HCT116 (cell line): ENCODE data around the gene TEAD1. TPM values are rescaled to one million over a fixed set of nuclear protein-coding genes. Genes with fewer than 3 reads are reported as not detected.
A peak's percentile ranks its signal among the peaks of the same experiment; 100 is the strongest.

Experiments
- ATAC-seq: fragments of 200-7000 bp; cut with Tn5 transposase; 2 replicates; pipeline ENCODE4 v1.9.1; 2020; ENCODE audit warnings: mild to moderate bottlenecking, moderate library complexity
- BruUV-seq: library from RNA; stranded (reverse); fragments of 400-500 nt; replicated peaks from 2 replicates; lab custom pipeline; 2021; lab: Mats Ljungman, UMichigan
- CTCF ChIA-PET: fragments of 300-600 bp; sonication (Branson Sonifier 250); formaldehyde crosslinking; loops from one replicate; lab custom pipeline; 2021; ENCODE audit warnings: antibody characterized with exemption; lab: Charles Lee
- POLR2A ChIA-PET: fragments of 300-600, 350-600 bp; sonication (Branson Sonifier 250); formaldehyde crosslinking; loops from one replicate; lab custom pipeline; 2021; ENCODE audit warnings: antibody characterized with exemption; lab: Charles Lee
- RAD21 ChIA-PET, 2 experiments: fragments of 300-600 bp; sonication (Branson Sonifier 250); formaldehyde crosslinking; loops; one replicate each; lab custom pipeline; 2023; ENCODE audit warnings: low total read pairs in 2 of 2; ENCODE audit not compliant: uncharacterized antibody in 2 of 2, unreplicated experiment in 2 of 2, low non-redundant PET in 1 of 2; lab: Charles Lee
- DNase-seq: peaks from one replicate; pipeline ENCODE4 v3.0.0-alpha.2; 2010; ENCODE audit warnings: low read depth, low spot score
- H2AFZ ChIP-seq: fragments of 200-600 bp; shearing (Covaris generic), sonication (generic); 2 replicates; pipeline ENCODE4 v1.6.1; 2017; ENCODE audit warnings: low read depth, mixed run types, mixed read lengths, antibody characterized with exemption, low read length; ENCODE audit not compliant: poor library complexity, severe bottlenecking
- H3K27ac ChIP-seq: 2 replicates; pipeline ENCODE4 v1.5.1; 2012; ENCODE audit warnings: low read depth, low read length
- H3K27me3 ChIP-seq: fragments of 200-600 bp; sonication (generic); 2 replicates; pipeline ENCODE4 v1.6.1; 2016; ENCODE audit warnings: mixed run types, low read length, mixed read lengths; ENCODE audit not compliant: insufficient read depth
- H3K36me3 ChIP-seq, 2 experiments: fragments of 200-500 bp in 1 of 2; fragments of 200-600 bp in 1 of 2; sonication (Bioruptor generic) in 1 of 2; sonication (generic) in 1 of 2; 2 replicates each; pipeline versions ENCODE4 v1.5.1 to v1.6.1; 2014 to 2016; ENCODE audit warnings: low read length in 2 of 2, inconsistent platforms in 1 of 2, mixed read lengths in 1 of 2, mixed run types in 1 of 2; ENCODE audit not compliant: insufficient read depth in 2 of 2, control insufficient read depth in 1 of 2
- H3K4me1 ChIP-seq, 2 experiments: fragments of 200-600 bp in 1 of 2; sonication (generic) in 1 of 2; 2 replicates each; pipeline versions ENCODE4 v1.5.1 to v1.6.1; 2012 to 2017; ENCODE audit warnings: low read length in 2 of 2, inconsistent platforms in 1 of 2, mild to moderate bottlenecking in 1 of 2, mixed read lengths in 1 of 2, mixed run types in 1 of 2, moderate library complexity in 1 of 2; ENCODE audit not compliant: insufficient read depth in 2 of 2, control insufficient read depth in 1 of 2
- H3K4me2 ChIP-seq: fragments of 200-600 bp; sonication (generic); 2 replicates; pipeline ENCODE4 v1.6.1; 2017; ENCODE audit warnings: mixed run types, low read length, mixed read lengths
- H3K4me3 ChIP-seq, 2 experiments: fragments of 200-600 bp in 1 of 2; sonication (generic) in 1 of 2; replicated peaks in 1 of 2; 2 replicates each; pipeline ENCODE4 v1.5.1; 2011 to 2016; ENCODE audit warnings: low read length in 2 of 2, control low read depth in 1 of 2, low read depth in 1 of 2, mild to moderate bottlenecking in 1 of 2, mixed read lengths in 1 of 2, mixed run types in 1 of 2
- H3K79me2 ChIP-seq: fragments of 200-600 bp; sonication (generic); 2 replicates; pipeline ENCODE4 v1.6.1; 2017; ENCODE audit warnings: mild to moderate bottlenecking, mixed run types, low read length, moderate library complexity, mixed read lengths; ENCODE audit not compliant: insufficient read depth
- H3K9ac ChIP-seq: fragments of 200-600 bp; sonication (generic); 2 replicates; pipeline ENCODE4 v1.6.1; 2016; ENCODE audit warnings: low read length, mixed read lengths
- H3K9me2 ChIP-seq: fragments of 200-600 bp; sonication (generic), shearing (Covaris generic); 2 replicates; pipeline ENCODE4 v1.6.1; 2017; ENCODE audit warnings: mixed run types, mild to moderate bottlenecking, moderate library complexity; ENCODE audit not compliant: insufficient read depth
- H3K9me3 ChIP-seq, 2 experiments: fragments of 200-500 bp in 1 of 2; fragments of 200-600 bp in 1 of 2; sonication (Bioruptor generic) in 1 of 2; sonication (generic) in 1 of 2; 2 replicates each; pipeline ENCODE4 v1.6.1; 2014 to 2017; ENCODE audit warnings: low read length in 2 of 2, mixed read lengths in 2 of 2, inconsistent platforms in 1 of 2, low read depth in 1 of 2, mild to moderate bottlenecking in 1 of 2, mixed run types in 1 of 2, moderate library complexity in 1 of 2; ENCODE audit not compliant: control insufficient read depth in 1 of 2, insufficient read depth in 1 of 2
- H4K20me1 ChIP-seq: fragments of 200-600 bp; sonication (generic), shearing (Covaris generic); 2 replicates; pipeline ENCODE4 v1.6.1; 2017; ENCODE audit warnings: mixed run types, mild to moderate bottlenecking, moderate library complexity; ENCODE audit not compliant: insufficient read depth
- ATF3 ChIP-seq: IDR thresholded peaks from 2 replicates; pipeline ENCODE4 v1.6.1; 2012
- EZH2 ChIP-seq: fragments of 200-600 bp; sonication (generic); IDR thresholded peaks from 2 replicates; pipeline ENCODE4 v1.6.1; 2017; ENCODE audit warnings: antibody characterized with exemption, mixed run types
- MAX ChIP-seq: IDR thresholded peaks from 2 replicates; pipeline ENCODE4 v1.6.1; 2012
- POLR2AphosphoS5 ChIP-seq: IDR thresholded peaks from 2 replicates; pipeline ENCODE4 v1.6.1; 2011; ENCODE audit warnings: mild to moderate bottlenecking, low read depth, low read length, moderate library complexity
- SP1 ChIP-seq: IDR thresholded peaks from 2 replicates; pipeline ENCODE4 v1.6.1; 2012; ENCODE audit warnings: low read depth
- ZFX ChIP-seq: fragments of 450-650 bp; IDR thresholded peaks from 2 replicates; pipeline ENCODE4 v1.6.1; 2017
- intact Hi-C: fragments of 100-400 bp; cut with micrococcal nuclease; formaldehyde crosslinking; loops from 2 replicates; pipeline ENCODE4 v1.10.0; 2022
- total RNA-seq: library from RNA; stranded (reverse); gene quantifications from one replicate; pipeline ENCODE4 v1.2.1, GENCODE V29; 2021; ENCODE audit not compliant: unreplicated experiment

TEAD1 gene
- total RNA-seq, 1 experiment from 2014 or later, result 103 TPM

GRCh38 chr11:12744826-12745502 lies 70.7 kb downstream of the TEAD1 start:
- intact Hi-C loops, result no loop called here
- ATAC-seq (no peak), DNase-seq (no peak)
- BruUV-seq, result no TSS peak
- ChIA-PET POLR2A (no interaction called here), RAD21 (interaction anchor here in 1 of 2 experiments (0.6 kb wide), 1 partner anchor 163 kb away, joined by 3 read pairs; no protein-coding TSS in a partner anchor)
- H2AFZ ChIP-seq, result no peak overlapping the region
- H3K79me2 ChIP-seq, result peaks cover 93% of the 10 kb centered on the region
- H3K9me3 ChIP-seq, result no peaks in the 10 kb centered on the region
- no peaks in the 10 kb centered on the region for H3K9me2 ChIP-seq
- H3K4me3 ChIP-seq, result no peak overlapping the region
- no peaks in the 10 kb centered on the region for H3K27me3 ChIP-seq
- 0 out of 2 replicates have a peak overlapping the region, but pooled peaks have one; percentile 9 for H3K9ac ChIP-seq
- H3K36me3 ChIP-seq, result no peaks in the 10 kb centered on the region
- H3K4me1 ChIP-seq, result peaks cover 44 to 46% of the 10 kb centered on the region in 2 experiments
- no peaks in the 10 kb centered on the region; the same call in 1 of the 2 replicates for H4K20me1 ChIP-seq
- TF ChIP-seq ZFX, result no peak
- TF ChIP-seq ATF3, result no peak
- TF ChIP-seq MAX, result no peak
- TF ChIP-seq EZH2, result no peak
- TF ChIP-seq, all 23 proteins: peak for 0
- CTCF ChIA-PET, result interaction anchor here (2.4 kb wide), 1 partner anchor 144 kb away, joined by 6 read pairs; no protein-coding TSS in a partner anchor
- H3K27ac ChIP-seq, result no peak overlapping the region
- H3K4me2 ChIP-seq, result peak overlapping the region; percentile 68; the same call in 1 of the 2 replicates

- H3K27me3 ChIP-seq, result no peaks in the 10 kb centered on the region
- no peaks in the 10 kb centered on the region for H3K9me3 ChIP-seq
- peaks cover 95% of the 10 kb centered on the region for H3K79me2 ChIP-seq
- H3K4me2 ChIP-seq, result peak overlapping the region; percentile 68
- no peaks in the 10 kb centered on the region; the same call in 1 of the 2 replicates for H4K20me1 ChIP-seq
- H3K4me3 ChIP-seq, result no peak overlapping the region
- no peak for TF ChIP-seq POLR2AphosphoS5
- 0 out of 2 replicates have a peak, but pooled peaks have one; percentile 9 for TF ChIP-seq SP1
- TF ChIP-seq, all 23 proteins: peak for 1
- no peak for DNase-seq
- peak overlapping the region; percentile 58; the same call in 1 of the 2 replicates for H3K27ac ChIP-seq
- ChIA-PET RAD21 (interaction anchor here (0.9 to 1.2 kb wide), 3 partner anchors 57 to 143 kb away, joined by 3 to 4 read pairs (median 3); no protein-coding TSS in a partner anchor), CTCF (interaction anchor here (0.8 to 2.4 kb wide), 2 partner anchors 12 to 143 kb away, joined by 3 to 6 read pairs; no protein-coding TSS in a partner anchor), POLR2A (interaction anchor here (1.0 to 1.5 kb wide), 3 partner anchors 12 to 55 kb away, joined by 3 to 5 read pairs (median 4); no protein-coding TSS in a partner anchor)
- H3K9ac ChIP-seq, result no peak overlapping the region
- H3K4me1 ChIP-seq, result peaks cover 48 to 49% of the 10 kb centered on the region in 2 experiments
- H2AFZ ChIP-seq, result no peak overlapping the region
- no peak for ATAC-seq
- intact Hi-C loops, result no loop called here
- no TSS peak for BruUV-seq
- no peaks in the 10 kb centered on the region for H3K9me2 ChIP-seq
- no peaks in the 10 kb centered on the region for H3K36me3 ChIP-seq
These were observed 71.6 kb downstream of the TEAD1 start for GRCh38 chr11:12745787-12746186.
